ENCODE results near the gene ROCK1.

GRCh38 chr18:21004726-21005125, 106.9 kb downstream of the ROCK1 start:
- TF ChIP-seq GATA2 (IDR thresholded peaks at IDR 0.05; ENCODE audit: low read depth, low read length) (no peak), GATA3 (IDR thresholded peaks at IDR 0.05; ENCODE audit: low read depth, low read length) (no peak)

Data from SH-SY5Y (cell line).